SK-N-SH treated with all-trans-retinoic acid at 6 μM for 48 hours (cell line): ENCODE results near the gene KIF3C.

ENCODE experiments used
- ATAC-seq: fragments of 200-7000 bp; cut with Tn5 transposase; 3 replicates; pipeline ENCODE4 v1.9.1; 2020; ENCODE audit warnings: mild to moderate bottlenecking, moderate library complexity
- ARNTL ChIP-seq: fragments of 450-650 bp; formaldehyde crosslinking; IDR thresholded peaks from 2 replicates; pipeline ENCODE4 v1.5.0; 2020; ENCODE audit warnings: low read depth, mild to moderate bottlenecking, moderate library complexity, borderline replicate concordance
- CREB5 ChIP-seq: fragments of 250-450 bp; sonication (Bioruptor Pico); IDR thresholded peaks from 2 replicates; pipeline ENCODE4 v1.5.1; 2020; ENCODE audit warnings: low read depth, mild to moderate bottlenecking, moderate library complexity
- CSDC2 ChIP-seq: fragments of 250-450 bp; sonication (Bioruptor Pico); IDR thresholded peaks from 2 replicates; pipeline ENCODE4 v1.5.0; 2020; ENCODE audit warnings: mild to moderate bottlenecking, moderate library complexity
- CSRNP3 ChIP-seq: fragments of 250-450 bp; sonication (Bioruptor Pico); IDR thresholded peaks from 2 replicates; pipeline ENCODE4 v1.5.1; 2021; ENCODE audit warnings: mild to moderate bottlenecking, moderate library complexity
- ESRRG ChIP-seq: fragments of 250-450 bp; sonication (Bioruptor Pico); IDR thresholded peaks from 2 replicates; pipeline ENCODE4 v1.6.1; 2021; ENCODE audit warnings: mild to moderate bottlenecking
- GLIS3 ChIP-seq: fragments of 250-450 bp; sonication (Bioruptor Pico); IDR thresholded peaks from 2 replicates; pipeline ENCODE4 v1.5.0; 2020; ENCODE audit warnings: mild to moderate bottlenecking, moderate library complexity
- OSR1 ChIP-seq: fragments of 250-450 bp; sonication (Bioruptor Pico); IDR thresholded peaks from 2 replicates; pipeline ENCODE4 v1.8.0; 2022; ENCODE audit warnings: moderate library complexity, mild to moderate bottlenecking, inconsistent platforms
- POU6F1 ChIP-seq: fragments of 250-450 bp; sonication (Bioruptor Pico); IDR thresholded peaks from 2 replicates; pipeline ENCODE4 v1.8.0; 2021; ENCODE audit warnings: low read depth, mild to moderate bottlenecking, moderate library complexity, borderline replicate concordance
- PPARA ChIP-seq: fragments of 250-450 bp; sonication (Bioruptor Pico); IDR thresholded peaks from 2 replicates; pipeline ENCODE4 v1.5.0; 2020; ENCODE audit warnings: mild to moderate bottlenecking, borderline replicate concordance
- RARB ChIP-seq: fragments of 250-450 bp; sonication (Bioruptor Pico); IDR thresholded peaks from 2 replicates; pipeline ENCODE4 v1.8.0; 2021; ENCODE audit warnings: mild to moderate bottlenecking, moderate library complexity
- SNAI2 ChIP-seq: fragments of 250-450 bp; sonication (Bioruptor Pico); IDR thresholded peaks from 2 replicates; pipeline ENCODE4 v1.5.0; 2020; ENCODE audit warnings: mild to moderate bottlenecking, moderate library complexity
- TCF4 ChIP-seq: fragments of 250-450 bp; sonication (Bioruptor Pico); IDR thresholded peaks from 2 replicates; pipeline ENCODE4 v1.8.0; 2021; ENCODE audit warnings: mild to moderate bottlenecking, moderate library complexity, borderline replicate concordance
- TOX ChIP-seq: fragments of 250-450 bp; sonication (Bioruptor Pico); IDR thresholded peaks from 2 replicates; pipeline ENCODE4 v1.8.0; 2021; ENCODE audit warnings: mild to moderate bottlenecking, moderate library complexity, borderline replicate concordance
- TSHZ2 ChIP-seq: fragments of 250-450 bp; sonication (Bioruptor Pico); IDR thresholded peaks from 2 replicates; pipeline ENCODE4 v1.5.0; 2020; ENCODE audit warnings: mild to moderate bottlenecking, moderate library complexity
- ZC3H10 ChIP-seq: fragments of 250-450 bp; sonication (Bioruptor Pico); IDR thresholded peaks from 2 replicates; pipeline ENCODE4 v1.5.1; 2021; ENCODE audit warnings: mild to moderate bottlenecking, moderate library complexity
- ZFP3 ChIP-seq: fragments of 250-450 bp; sonication (Bioruptor Pico); IDR thresholded peaks from 2 replicates; pipeline ENCODE4 v1.5.0; 2020; ENCODE audit warnings: mild to moderate bottlenecking, moderate library complexity
- ZNF565 ChIP-seq: fragments of 450-650 bp; formaldehyde crosslinking; conservative IDR thresholded peaks from 2 replicates; pipeline ENCODE4 v1.5.0; 2020; ENCODE audit warnings: low read depth, mild to moderate bottlenecking, moderate library complexity
- ZNF70 ChIP-seq: fragments of 450-650 bp; formaldehyde crosslinking; IDR thresholded peaks from 2 replicates; pipeline ENCODE4 v1.5.0; 2020; ENCODE audit warnings: mild to moderate bottlenecking, moderate library complexity
- ZNF8 ChIP-seq: fragments of 450-650 bp; formaldehyde crosslinking; IDR thresholded peaks from 2 replicates; pipeline ENCODE4 v1.5.0; 2020; ENCODE audit warnings: mild to moderate bottlenecking, moderate library complexity

KIF3C gene

GRCh38 chr2:25954199-25954752 lies 28.0 kb downstream of the KIF3C start:
- ATAC-seq = no peak
- TF ChIP-seq TOX (CRISPR knock-in tag) (no peak), ZC3H10 (CRISPR knock-in tag) (no peak), OSR1 (CRISPR knock-in tag) (no peak), TSHZ2 (CRISPR knock-in tag) (no peak)

- TF ChIP-seq TCF4 (CRISPR knock-in tag) (peak; percentile 46; the same call in 1 of the 2 replicates), ZNF565 (CRISPR knock-in tag) (no peak), ESRRG (CRISPR knock-in tag) (peak; percentile 52; the same call in 1 of the 2 replicates), RARB (CRISPR knock-in tag) (no peak), SNAI2 (CRISPR knock-in tag) (peak; percentile 99), TSHZ2 (CRISPR knock-in tag) (no peak), CREB5 (CRISPR knock-in tag) (no peak)
- ATAC-seq = peak; percentile 98
Measured at GRCh38 chr2:25951071-25951547, 31.2 kb downstream of the KIF3C start.

- no peak for TF ChIP-seq PPARA (CRISPR knock-in tag)
- no peak for TF ChIP-seq ZNF565 (CRISPR knock-in tag)
- no peak for ATAC-seq
Measured at GRCh38 chr2:25948437-25948836, 33.9 kb downstream of the KIF3C start.

- ATAC-seq = no peak
- no peak for TF ChIP-seq GLIS3
- TF ChIP-seq ZNF70 (CRISPR knock-in tag) = no peak
- no peak for TF ChIP-seq CREB5 (CRISPR knock-in tag)
- TF ChIP-seq POU6F1 (CRISPR knock-in tag) = no peak
- no peak for TF ChIP-seq ZC3H10 (CRISPR knock-in tag)
- TF ChIP-seq ARNTL (CRISPR knock-in tag) = no peak
Measured at GRCh38 chr2:25941042-25941441, 41.3 kb downstream of the KIF3C start.

GRCh38 chr2:25939257-25939668 lies 43.0 kb downstream of the KIF3C start:
- no peak for ATAC-seq
- TF ChIP-seq ZNF8 (CRISPR knock-in tag) (no peak), CSDC2 (CRISPR knock-in tag) (no peak), TOX (CRISPR knock-in tag) (no peak), TCF4 (CRISPR knock-in tag) (no peak), OSR1 (CRISPR knock-in tag) (no peak), ESRRG (CRISPR knock-in tag) (no peak), CSRNP3 (CRISPR knock-in tag) (no peak), PPARA (CRISPR knock-in tag) (no peak), POU6F1 (CRISPR knock-in tag) (no peak), GLIS3 (no peak), RARB (CRISPR knock-in tag) (no peak), ZNF70 (CRISPR knock-in tag) (no peak), ZFP3 (CRISPR knock-in tag) (no peak), ZNF565 (CRISPR knock-in tag) (no peak)
